PC-3 (cell line): ENCODE results near the gene PFKFB4. TPM values are rescaled to one million over a fixed set of nuclear protein-coding genes. Genes with fewer than 3 reads are reported as not detected.

Experiments used
- ATAC-seq: fragments of 200-7000 bp; cut with Tn5 transposase; 2 replicates; pipeline ENCODE4 v1.9.1; 2020; ENCODE audit warnings: mild to moderate bottlenecking, moderate library complexity
- BruUV-seq: library from RNA; stranded (reverse); fragments of 400-500 nt; replicated peaks from 2 replicates; lab custom pipeline; 2021; lab: Mats Ljungman, UMichigan
- CTCF ChIA-PET: fragments of 300-600 bp; sonication (Branson Sonifier 250); formaldehyde crosslinking; loops from one replicate; lab custom pipeline; 2022; ENCODE audit warnings: antibody characterized with exemption; lab: Charles Lee
- POLR2A ChIA-PET: fragments of 300-600 bp; sonication (Branson Sonifier 250); formaldehyde crosslinking; loops from one replicate; lab custom pipeline; 2022; ENCODE audit warnings: antibody characterized with exemption; ENCODE audit not compliant: unreplicated experiment; lab: Charles Lee
- DNase-seq: peaks from one replicate; pipeline ENCODE4 v3.0.0-alpha.2; 2015
- H2AFZ ChIP-seq: fragments of 300-600 bp; sonication (generic); 2 replicates; pipeline ENCODE4 v1.6.0; 2016; ENCODE audit warnings: antibody characterized with exemption, low read length
- H3F3A ChIP-seq: fragments of 300-600 bp; sonication (generic); one replicate; pipeline ENCODE4 v1.6.0; 2017; ENCODE audit warnings: antibody characterized with exemption, low read length, control low read depth, mild to moderate bottlenecking; ENCODE audit not compliant: unreplicated experiment
- H3K27ac ChIP-seq: fragments of 300-600 bp; sonication (generic); 2 replicates; pipeline ENCODE4 v1.5.1; 2016; ENCODE audit warnings: mild to moderate bottlenecking, low read length
- H3K27me3 ChIP-seq: fragments of 300-600 bp; sonication (generic); 2 replicates; pipeline ENCODE4 v1.6.1; 2016; ENCODE audit warnings: low read length, mixed read lengths
- H3K36me3 ChIP-seq: fragments of 300-600 bp; sonication (generic); 2 replicates; pipeline ENCODE4 v1.6.1; 2016; ENCODE audit warnings: low read depth, mixed run types, low read length, mixed read lengths
- H3K4me1 ChIP-seq: fragments of 300-600 bp; sonication (generic); 2 replicates; pipeline ENCODE4 v1.5.1; 2016; ENCODE audit warnings: low read length; ENCODE audit not compliant: insufficient read depth
- H3K4me2 ChIP-seq: fragments of 300-600 bp; sonication (generic); 2 replicates; pipeline ENCODE4 v1.6.0; 2016; ENCODE audit warnings: low read length
- H3K4me3 ChIP-seq: fragments of 300-600 bp; sonication (generic); 2 replicates; pipeline ENCODE4 v1.5.1; 2016; ENCODE audit warnings: mild to moderate bottlenecking, low read length, mixed read lengths
- H3K79me2 ChIP-seq: fragments of 300-600 bp; sonication (generic); 2 replicates; pipeline ENCODE4 v1.6.1; 2017; ENCODE audit warnings: low read length, mixed read lengths
- H3K9ac ChIP-seq: fragments of 300-600 bp; sonication (generic); 2 replicates; pipeline ENCODE4 v1.6.0; 2016; ENCODE audit warnings: mild to moderate bottlenecking, low read length
- H3K9me2 ChIP-seq: fragments of 300-600 bp; sonication (generic); replicated peaks from 2 replicates; pipeline ENCODE4 v1.6.1; 2016; ENCODE audit warnings: mixed run types, low read length, mixed read lengths
- H3K9me3 ChIP-seq: fragments of 300-600 bp; sonication (generic); 2 replicates; pipeline ENCODE4 v1.6.1; 2016; ENCODE audit warnings: low read length, mixed read lengths
- H4K20me1 ChIP-seq: fragments of 300-600 bp; sonication (generic); 2 replicates; pipeline ENCODE4 v1.6.1; 2016; ENCODE audit warnings: low read length, mixed read lengths
- CTCF ChIP-seq: fragments of 300-600 bp; sonication (generic); conservative IDR thresholded peaks from 2 replicates; pipeline ENCODE4 v1.5.1; 2017; ENCODE audit warnings: antibody characterized with exemption, low read depth, mild to moderate bottlenecking, low read length
- EZH2 ChIP-seq: fragments of 300-600 bp; sonication (generic); IDR thresholded peaks from one replicate; pipeline ENCODE4 v1.6.1; 2017; ENCODE audit warnings: antibody characterized with exemption, mild to moderate bottlenecking, low read length; ENCODE audit not compliant: unreplicated experiment
- EZH2phosphoT487 ChIP-seq: fragments of 300-600 bp; sonication (generic); IDR thresholded peaks from 2 replicates; pipeline ENCODE4 v1.6.1; 2018; ENCODE audit warnings: mild to moderate bottlenecking, antibody characterized with exemption, low read length, borderline replicate concordance
- intact Hi-C: fragments of 100-400 bp; cut with micrococcal nuclease; formaldehyde crosslinking; loops from 2 replicates; pipeline ENCODE4 v1.9.0; 2023
- total RNA-seq: library from RNA; depleted of rRNA; stranded (reverse); fragments of >200 nt; gene quantifications from 2 replicates; pipeline ENCODE4 v1.2.3, GENCODE V29; 2014

Gene PFKFB4
- total RNA-seq, 1 experiment from 2014 or later: 33.5 TPM

- peaks cover 30% of the 10 kb centered on the region for H3K79me2 ChIP-seq
- DNase-seq: peak; percentile 63
- peaks cover 66% of the 10 kb centered on the region for H3K4me1 ChIP-seq
- H3K9me3 ChIP-seq: no peaks in the 10 kb centered on the region
- peak within 1 kb of the TSS; percentile 86 for H2AFZ ChIP-seq
- no peak for TF ChIP-seq CTCF
- no peak for TF ChIP-seq EZH2phosphoT487
- no peak for TF ChIP-seq EZH2
- POLR2A ChIA-PET: interaction anchor here (0.7 kb wide), 1 partner anchor 15 kb away, joined by 4 read pairs; no protein-coding TSS in a partner anchor
- no peaks in the 10 kb centered on the region for H3K27me3 ChIP-seq
- intact Hi-C loops: no loop called here
- CTCF ChIA-PET: no interaction called here
- H3K4me2 ChIP-seq: peak within 1 kb of the TSS; percentile 97
- peak within 1 kb of the TSS; percentile 82 for H3K9ac ChIP-seq
- peaks cover 5% of the 10 kb centered on the region for H3F3A ChIP-seq
- TSS peak; percentile 84 for BruUV-seq
- no peaks in the 10 kb centered on the region for H3K9me2 ChIP-seq
- H3K27ac ChIP-seq: peak within 1 kb of the TSS; percentile 64
- peak; percentile 39 for ATAC-seq
- H3K36me3 ChIP-seq: no peaks in the 10 kb centered on the region
- peak within 1 kb of the TSS; percentile 84 for H3K4me3 ChIP-seq
- H4K20me1 ChIP-seq: no peaks in the 10 kb centered on the region
These were observed 52.3 kb downstream of the PFKFB4 start, which contains the start of gene SHISA5 for GRCh38 chr3:48504051-48504946. TSS of gene SHISA5 (minus strand) at chr3:48504174. CDS start at chr3:48504094, 80 bp downstream.

GRCh38 chr3:48503401-48504050 is 53.1 kb downstream of the PFKFB4 start:
- no peak for TF ChIP-seq CTCF
- TF ChIP-seq EZH2: no peak
- TF ChIP-seq EZH2phosphoT487: no peak
- Histone ChIP-seq H3K9me3 (no peaks in the 10 kb centered on the region), H3F3A (peaks cover 5% of the 10 kb centered on the region), H3K9me2 (no peaks in the 10 kb centered on the region), H3K4me1 (peaks cover 64% of the 10 kb centered on the region), H2AFZ (peak overlapping the region; percentile 86), H4K20me1 (no peaks in the 10 kb centered on the region), H3K9ac (peak overlapping the region; percentile 82), H3K4me3 (peak overlapping the region; percentile 84), H3K4me2 (peak overlapping the region; percentile 97), H3K36me3 (no peaks in the 10 kb centered on the region), H3K27me3 (no peaks in the 10 kb centered on the region), H3K79me2 (peaks cover 30% of the 10 kb centered on the region), H3K27ac (peak overlapping the region; percentile 16; the same call in 1 of the 2 replicates)
- ChIA-PET POLR2A (no interaction called here), CTCF (interaction anchor here (1.1 kb wide), 1 partner anchor 132 kb away, joined by 3 read pairs; the partner anchor contains the start of gene SLC26A6)
- no TSS peak for BruUV-seq
- ATAC-seq (peak; percentile 27), DNase-seq (peak; percentile 55)
- intact Hi-C loops: no loop called here
